RPMI8226 (cell line): Measurements from ENCODE around the gene SRF.

Source experiments
- DNase-seq: peaks from one replicate; pipeline ENCODE4 v3.0.0-alpha.2; 2015

SRF gene

DNA sequence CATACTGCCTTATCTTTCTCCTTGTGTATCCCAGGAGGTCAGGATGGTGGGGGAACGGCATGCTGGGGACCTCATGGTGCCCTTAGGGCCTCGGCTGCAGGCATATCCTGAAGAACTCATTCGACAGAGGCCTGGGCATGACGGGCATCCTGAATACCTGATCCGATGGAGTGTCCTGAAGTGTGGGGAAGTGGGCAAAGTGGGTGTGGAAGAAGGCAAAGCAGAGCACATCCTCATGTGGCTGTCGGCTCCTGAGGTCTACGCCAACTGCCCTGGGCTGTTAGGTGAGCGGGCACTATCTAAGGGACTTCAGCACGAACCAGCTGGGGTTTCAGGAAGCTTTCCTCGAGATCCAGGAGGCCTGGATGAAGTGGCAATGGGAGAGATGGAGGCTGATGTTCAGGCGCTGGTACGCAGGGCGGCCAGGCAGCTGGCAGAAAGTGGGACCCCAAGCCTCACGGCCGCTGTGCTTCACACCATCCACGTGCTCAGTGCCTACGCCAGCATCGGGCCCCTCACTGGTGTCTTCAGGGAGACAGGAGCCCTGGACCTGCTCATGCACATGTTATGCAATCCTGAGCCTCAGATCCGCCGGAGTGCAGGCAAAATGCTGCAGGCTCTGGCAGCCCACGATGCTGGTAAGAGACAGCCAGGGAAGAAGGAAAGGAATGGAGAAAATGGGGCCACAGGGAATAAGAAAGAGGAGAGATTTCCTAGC, 13.4 kb downstream of the SRF start:
- no peak for DNase-seq

DNA sequence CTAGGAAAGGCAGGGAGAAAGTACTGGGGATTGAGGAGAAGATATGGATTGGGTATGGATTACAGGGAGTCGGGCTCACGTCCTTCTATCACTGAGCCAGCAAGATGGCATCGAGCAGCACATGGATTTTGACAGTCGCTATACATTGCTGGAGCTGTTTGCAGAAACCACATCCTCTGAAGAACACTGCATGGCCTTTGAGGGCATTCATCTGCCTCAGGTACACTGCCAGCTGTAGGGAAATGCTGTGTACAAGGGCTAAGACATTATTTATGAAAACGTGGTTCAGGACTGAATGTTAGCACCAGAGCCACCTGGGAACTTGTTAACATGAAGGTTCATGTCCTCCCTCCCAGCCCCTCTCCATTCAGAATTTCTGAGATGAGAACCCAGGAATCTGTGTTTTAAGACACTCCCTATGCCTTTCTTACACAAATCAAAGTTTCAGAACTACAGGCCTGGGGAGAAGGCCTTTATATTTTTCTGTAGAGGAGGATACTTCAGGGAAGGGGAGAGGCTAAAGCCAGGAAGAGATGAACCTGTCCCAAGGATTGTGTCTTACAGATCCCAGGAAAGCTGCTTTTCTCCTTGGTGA, 14.4 kb downstream of the SRF start:
- DNase-seq = no peak

DNA sequence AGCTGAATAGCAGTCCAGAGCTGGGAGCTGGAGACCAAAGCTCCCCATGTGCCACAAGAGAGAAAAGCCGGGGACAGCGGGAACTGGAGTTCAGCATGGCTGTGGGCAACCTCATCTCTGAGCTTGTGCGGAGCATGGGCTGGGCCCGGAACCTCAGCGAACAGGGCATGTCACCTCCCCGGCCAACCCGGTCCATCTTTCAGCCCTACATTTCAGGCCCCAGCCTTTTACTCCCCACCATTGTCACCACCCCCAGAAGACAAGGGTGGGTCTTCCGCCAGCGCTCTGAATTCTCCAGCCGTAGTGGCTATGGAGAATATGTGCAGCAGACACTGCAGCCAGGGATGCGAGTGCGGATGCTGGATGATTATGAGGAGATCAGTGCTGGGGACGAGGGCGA, 14.9 kb downstream of the SRF start:
- no peak for DNase-seq

DNA sequence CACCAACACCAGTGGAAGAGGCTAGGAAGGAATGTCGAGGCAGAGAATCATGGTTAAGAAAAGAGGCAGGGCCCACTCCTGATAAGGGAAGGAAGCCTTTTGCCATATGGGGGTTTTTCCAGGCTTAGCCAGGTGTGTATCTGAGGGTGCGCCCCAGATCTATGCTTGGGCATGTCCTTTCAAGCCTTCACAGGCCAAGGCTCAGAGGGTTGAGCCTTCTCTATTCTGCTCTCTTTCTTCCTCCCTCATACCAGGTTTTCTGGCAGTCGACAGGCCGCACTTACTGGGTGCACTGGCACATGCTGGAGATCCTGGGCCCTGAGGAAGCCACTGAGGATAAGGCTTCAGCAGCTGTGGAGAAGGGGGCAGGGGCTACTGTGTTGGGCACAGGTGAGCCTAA, 15.6 kb downstream of the SRF start:
- DNase-seq = no peak

DNA sequence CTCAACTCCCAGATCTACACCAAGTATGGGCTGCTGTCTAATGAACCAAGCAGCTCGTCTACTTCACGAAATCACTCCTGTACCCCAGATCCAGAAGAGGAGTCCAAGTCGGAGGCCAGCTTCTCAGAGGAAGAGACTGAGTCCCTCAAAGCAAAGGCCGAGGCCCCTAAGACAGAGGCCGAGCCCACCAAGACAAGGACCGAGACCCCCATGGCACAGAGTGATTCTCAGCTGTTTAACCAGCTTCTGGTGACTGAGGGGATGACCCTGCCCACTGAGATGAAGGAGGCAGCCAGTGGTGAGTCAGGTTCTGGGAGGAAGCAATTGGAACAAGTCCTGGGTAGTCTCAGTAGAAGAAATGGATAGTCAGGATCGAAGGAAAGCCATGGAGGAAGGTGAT, 16.8 kb downstream of the SRF start:
- no peak for DNase-seq

DNA sequence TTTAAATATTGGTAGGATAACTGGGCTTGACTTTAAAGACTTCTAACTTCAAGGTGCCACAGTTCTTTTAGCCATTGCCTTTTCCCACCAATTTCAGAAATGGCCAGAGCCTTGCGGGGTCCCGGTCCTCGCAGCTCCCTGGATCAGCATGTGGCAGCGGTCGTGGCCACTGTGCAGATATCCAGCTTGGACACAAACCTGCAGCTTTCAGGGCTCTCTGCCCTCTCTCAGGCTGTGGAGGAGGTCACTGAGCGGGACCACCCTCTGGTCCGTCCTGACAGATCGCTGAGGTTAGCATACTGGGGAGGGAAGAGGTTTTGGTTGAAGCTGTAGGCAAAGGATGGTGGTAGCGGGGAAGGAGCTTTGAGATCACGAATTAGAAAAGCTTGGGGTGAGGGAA, 17.4 kb downstream of the SRF start:
- no peak for DNase-seq

DNA sequence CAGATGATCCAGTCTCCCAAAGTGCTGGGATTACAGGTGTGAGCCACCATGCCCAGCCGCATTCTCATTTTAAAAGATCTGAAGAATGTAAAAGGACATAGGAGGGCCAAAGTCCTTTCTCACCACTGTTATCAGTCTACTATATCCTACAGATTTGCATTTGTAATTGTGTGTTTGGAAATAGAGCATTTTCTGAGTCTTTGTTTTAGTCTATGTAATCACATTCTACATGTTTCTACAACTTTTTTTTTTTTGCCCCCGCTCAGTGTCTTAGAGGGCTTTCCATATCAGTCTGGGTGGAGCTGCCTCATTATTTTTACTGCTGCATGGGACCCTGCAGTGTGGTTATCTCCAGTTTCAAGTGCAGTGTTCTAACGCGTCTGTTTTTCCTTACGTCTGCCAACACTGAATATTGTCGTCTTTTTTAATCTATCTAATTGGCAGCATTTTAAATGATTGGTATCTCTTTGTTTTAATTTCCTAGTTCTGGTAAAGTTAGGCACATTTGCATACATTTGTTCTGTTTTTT, 18.8 kb downstream of the SRF start:
- no peak for DNase-seq

DNA sequence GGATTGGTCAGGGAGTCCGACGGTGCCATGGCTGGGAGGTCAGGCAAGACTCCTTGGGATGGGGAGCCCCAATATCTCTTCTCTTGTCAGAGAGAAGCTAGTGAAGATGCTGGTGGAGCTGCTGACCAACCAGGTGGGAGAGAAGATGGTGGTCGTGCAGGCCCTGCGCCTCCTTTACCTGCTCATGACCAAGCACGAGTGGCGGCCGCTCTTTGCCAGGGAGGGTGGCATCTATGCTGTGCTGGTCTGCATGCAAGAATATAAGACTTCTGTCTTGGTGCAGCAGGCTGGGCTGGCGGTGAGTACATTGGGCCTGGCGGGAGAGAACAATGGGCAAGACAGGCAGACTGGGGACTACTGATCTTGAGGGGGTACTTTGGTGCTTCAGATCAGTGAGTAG, 21.8 kb downstream of the SRF start:
- no peak for DNase-seq

DNA sequence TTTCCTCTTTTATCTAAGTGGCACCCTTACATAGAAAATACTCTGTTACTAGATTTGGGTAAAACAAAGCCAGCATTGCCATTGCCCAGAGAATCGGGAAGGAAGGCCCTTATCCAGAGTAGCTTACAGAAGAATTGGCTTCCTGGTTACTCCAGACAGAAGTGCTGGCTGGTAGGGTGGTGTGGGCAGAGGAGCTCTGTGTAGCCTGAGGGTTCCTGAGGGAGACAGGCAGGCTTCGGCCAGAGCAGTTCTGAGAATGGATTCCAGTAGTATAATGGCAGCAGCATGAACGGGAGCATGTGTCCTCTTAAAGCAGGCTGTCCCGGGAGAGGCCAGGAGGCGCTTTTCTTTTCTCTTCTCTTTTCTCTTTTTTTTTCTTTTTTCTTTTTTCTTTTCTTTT, 22.9 kb downstream of the SRF start:
- no peak for DNase-seq

DNA sequence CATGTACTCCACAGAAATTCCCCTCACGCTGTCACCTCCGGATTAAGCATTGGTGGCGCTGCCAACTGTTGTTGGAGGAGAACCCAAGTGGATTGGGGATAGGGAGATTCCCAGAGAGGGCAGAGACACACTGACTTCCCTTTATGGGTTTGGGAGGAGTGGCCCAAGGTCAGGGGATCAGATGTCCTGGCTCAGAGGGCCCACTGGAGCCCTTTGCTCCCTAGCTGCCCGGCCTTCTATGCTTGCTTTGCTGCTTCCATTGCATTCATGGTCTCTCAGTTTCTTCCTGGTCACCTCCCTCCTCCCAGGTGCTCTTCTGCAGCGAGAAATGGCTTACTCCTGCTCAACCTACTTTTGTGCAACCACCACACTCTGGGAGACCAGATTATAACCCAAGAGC, 25.3 kb downstream of the SRF start:
- DNase-seq = no peak

DNA sequence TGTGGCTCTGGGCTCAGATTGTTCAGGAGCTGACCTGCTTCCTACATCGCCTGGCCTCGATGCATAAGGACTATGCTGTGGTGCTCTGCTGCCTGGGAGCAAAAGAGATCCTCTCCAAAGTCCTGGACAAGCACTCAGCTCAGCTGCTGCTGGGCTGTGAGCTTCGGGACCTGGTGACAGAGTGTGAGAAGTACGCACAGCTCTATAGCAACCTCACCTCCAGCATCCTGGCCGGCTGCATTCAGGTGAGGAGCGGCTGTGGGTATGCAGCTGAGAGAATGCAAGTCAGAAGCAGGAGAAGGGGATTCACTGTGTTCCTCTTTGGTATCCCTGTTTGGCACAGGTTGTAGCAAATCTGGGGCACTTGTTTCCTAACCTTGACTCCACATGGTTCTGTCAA, 28.8 kb downstream of the SRF start:
- no peak for DNase-seq

DNA sequence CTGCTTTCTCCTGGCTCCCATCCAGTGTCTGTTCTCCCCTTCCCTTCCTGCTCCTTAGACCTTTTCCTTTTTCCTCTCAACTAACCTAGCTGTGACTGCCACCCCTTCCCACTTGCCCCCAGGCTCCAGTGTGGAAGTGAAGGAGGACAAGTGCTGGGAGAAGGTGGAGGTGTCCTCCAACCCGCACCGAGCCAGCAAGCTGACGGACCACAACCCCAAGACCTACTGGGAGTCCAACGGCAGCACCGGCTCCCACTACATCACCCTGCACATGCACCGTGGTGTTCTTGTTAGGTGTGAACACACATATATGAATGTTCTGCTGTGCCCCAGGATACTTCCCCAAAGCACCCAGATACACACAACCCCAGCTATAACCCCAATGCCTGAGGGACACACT, 29.5 kb downstream of the SRF start:
- no peak for DNase-seq

DNA sequence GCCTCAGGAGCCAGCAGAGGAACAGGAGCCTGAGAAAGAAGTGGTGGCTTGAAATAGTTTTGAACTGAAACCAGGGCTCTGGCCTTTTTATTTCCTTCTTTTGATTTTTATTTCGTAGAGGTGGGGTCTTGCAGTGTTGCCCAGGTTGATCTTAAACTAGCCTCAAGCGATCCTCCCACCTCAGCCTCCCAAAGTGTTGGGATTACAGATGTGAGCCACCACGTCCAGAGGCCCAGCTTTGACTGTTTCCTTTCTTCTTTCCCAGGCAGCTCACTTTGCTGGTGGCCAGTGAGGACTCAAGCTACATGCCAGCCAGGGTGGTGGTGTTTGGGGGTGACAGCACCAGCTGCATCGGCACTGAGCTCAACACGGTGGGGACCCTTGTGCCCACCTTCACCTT, 31.4 kb downstream of the SRF start:
- DNase-seq = no peak

DNA sequence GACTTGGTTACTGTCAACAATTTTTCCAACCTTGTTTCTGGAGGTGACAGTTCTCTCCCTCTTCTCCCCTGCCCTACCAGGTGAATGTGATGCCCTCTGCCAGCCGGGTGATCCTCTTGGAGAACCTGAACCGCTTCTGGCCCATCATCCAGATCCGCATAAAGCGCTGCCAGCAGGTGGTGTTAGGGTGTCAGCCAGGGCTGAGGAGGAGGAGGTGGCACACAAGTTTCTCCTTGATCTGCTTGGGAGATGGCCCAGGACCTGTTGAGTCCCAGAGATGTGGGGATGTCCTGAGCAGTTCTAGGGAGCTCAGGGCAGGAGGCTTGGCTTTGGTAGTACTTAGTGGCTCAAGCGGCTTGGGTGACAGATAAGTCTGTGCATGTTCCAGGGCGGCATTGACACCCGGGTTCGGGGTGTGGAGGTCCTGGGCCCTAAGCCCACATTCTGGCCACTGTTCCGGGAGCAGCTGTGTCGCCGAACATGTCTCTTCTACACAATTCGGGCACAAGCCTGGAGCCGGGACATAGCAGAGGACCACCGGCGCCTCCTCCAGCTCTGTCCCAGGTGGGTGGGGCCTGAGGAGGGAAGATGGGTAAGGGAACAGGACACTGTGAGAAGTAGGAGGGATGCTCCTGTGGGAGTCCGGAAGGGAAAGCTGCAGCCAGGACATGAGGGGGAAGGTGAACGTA, 32.1 kb downstream of the SRF start:
- no peak for DNase-seq

DNA sequence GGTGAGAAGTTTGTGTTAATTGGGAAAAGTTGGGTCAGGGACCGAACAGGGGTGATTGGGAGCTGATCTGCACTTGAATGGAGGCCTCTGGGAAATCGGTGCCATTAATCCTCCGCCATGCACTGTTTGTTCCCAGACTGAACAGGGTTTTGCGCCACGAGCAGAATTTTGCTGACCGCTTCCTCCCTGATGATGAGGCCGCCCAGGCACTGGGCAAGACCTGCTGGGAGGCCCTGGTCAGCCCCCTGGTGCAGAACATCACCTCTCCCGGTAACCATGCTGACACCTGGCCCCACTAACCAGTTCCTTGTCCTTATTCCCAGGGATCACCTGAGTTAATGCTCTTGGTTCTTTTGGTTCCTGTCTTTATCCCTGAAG, 32.6 kb downstream of the SRF start:
- no peak for DNase-seq

DNA sequence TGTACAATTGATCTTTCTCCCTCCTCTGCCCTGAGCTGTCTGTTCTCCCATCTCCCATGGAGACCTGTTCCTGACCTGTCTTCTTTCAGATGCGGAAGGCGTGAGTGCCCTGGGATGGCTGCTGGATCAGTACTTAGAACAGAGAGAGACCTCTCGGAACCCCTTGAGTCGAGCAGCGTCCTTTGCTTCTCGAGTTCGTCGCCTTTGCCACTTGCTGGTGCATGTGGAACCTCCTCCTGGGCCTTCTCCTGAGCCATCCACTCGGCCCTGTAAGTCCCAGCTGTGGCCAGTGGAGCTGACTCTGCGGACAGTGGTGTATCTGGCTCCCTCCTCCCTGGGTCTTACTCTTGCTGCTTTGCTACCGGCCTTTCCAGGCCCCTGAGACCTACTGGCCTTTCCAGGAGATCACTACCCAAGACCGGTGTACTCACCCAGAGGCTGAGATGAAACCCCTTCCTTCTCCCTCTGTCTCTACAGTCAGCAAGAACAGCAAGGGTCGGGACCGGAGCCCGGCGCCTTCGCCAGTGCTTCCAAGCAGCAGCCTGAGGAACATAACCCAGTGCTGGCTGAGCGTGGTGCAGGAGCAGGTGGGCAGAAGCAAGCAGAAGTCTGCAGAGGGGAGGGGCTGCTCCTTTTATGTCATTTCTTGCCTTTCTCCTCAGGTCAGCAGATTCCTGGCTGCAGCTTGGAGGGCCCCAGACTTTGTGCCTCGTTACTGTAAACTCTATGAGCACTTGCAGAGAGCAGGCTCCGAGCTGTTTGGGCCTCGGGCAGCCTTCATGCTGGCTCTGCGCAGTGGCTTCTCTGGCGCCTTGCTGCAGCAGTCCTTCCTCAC, 33.4 kb downstream of the SRF start:
- DNase-seq = no peak

DNA sequence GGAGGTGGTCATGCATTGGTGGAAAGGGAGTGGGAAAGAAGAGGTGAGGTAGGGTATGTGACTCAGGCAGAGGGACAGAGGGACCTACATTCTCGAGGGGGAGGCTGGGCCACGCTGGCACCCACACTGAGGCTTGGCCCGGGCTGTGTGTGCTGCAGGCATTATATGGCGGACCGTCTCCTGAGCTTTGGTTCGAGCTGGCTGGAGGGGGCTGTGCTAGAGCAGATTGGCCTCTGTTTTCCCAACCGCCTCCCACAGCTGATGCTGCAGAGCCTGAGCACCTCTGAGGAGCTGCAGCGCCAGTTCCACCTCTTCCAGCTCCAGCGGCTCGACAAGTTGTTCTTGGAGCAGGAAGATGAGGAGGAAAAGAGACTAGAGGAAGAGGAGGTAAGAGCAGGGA, 34.8 kb downstream of the SRF start:
- no peak for DNase-seq

DNA sequence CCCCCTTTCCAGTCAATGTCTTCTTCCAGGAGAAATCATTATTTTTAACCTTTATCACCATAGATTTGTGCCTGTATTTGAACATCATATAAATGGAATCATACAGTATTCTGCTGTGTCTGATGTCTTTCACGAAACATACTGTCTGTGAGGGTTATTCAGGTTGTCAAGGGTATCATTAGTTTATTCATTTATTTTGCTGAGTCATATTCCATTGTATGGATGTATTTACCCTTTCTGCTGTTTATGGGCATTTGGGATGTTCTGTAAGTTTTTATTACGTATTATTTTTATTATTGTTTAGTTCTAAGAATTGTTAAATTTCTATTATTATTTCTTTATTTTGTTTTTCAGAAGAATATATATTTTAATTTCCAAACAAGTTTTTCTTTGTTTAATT, 36.2 kb downstream of the SRF start:
- no peak for DNase-seq

DNA sequence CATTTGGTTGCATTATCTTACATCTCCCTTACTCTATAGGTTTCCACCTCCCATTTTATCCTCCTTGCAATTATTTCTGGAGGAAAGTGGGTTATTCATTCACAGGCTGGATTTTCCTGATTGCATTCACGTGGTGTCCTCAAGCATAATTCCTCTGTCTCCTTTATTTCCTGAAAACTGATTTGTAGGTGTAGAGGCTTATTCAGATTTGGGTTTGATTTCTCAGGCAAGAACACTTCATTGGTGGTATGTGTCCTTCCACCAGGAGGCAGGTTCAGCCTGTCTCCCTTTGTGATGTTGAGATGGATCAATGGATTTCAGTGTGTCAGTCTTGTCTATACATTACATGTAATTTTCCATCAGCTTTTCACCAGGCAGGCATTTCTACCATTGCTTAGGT, 40.9 kb downstream of the SRF start:
- no peak for DNase-seq

DNA sequence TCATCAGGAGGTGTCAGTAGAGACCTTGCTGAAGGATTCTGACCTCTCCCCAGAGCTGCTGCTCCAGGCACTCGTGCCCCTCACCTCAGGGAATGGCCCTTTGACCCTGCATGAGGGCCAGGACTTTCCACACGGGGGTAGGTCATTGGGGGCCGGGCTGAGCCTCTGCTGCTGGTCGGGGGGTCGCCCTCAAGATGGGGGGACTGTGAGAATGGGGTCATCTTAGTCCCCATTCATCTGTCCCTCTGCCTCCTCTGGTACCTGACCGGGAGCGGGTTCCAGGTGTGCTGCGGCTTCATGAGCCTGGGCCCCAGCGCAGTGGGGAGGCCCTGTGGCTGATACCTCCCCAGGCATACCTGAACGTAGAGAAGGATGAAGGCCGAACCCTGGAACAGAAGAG, 42.4 kb downstream of the SRF start:
- DNase-seq = no peak

DNA sequence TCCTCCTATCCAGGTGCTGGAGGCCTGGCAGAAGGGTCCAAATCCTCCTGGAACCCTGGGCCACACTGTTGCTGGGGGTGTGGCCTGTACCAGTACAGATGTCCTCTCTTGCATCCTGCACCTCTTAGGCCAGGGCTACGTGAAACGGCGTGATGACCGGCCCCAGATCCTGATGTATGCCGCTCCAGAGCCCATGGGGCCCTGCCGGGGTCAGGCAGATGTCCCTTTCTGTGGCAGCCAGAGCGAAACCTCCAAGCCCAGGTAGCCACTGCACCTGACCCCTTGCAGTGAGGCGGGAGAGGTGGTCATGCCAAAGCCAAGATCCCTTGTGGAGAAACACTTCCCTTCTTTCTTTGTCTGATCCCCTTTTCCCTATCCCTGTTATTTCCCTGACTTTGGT, 44.0 kb downstream of the SRF start:
- DNase-seq = no peak

DNA sequence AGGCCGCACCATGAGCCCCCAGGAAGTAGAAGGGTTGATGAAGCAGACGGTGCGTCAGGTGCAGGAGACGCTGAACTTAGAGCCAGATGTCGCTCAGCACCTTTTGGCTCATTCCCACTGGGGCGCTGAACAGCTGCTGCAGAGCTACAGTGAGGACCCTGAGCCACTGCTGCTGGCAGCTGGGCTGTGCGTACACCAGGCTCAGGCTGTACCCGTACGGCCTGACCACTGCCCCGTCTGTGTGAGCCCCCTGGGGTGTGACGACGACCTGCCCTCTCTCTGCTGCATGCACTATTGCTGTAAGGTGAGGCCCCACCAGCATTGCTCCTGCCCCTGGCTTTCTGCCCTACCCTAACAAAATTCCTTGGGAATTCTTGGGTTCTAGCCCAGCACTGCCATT, 45.1 kb downstream of the SRF start:
- DNase-seq = no peak

DNA sequence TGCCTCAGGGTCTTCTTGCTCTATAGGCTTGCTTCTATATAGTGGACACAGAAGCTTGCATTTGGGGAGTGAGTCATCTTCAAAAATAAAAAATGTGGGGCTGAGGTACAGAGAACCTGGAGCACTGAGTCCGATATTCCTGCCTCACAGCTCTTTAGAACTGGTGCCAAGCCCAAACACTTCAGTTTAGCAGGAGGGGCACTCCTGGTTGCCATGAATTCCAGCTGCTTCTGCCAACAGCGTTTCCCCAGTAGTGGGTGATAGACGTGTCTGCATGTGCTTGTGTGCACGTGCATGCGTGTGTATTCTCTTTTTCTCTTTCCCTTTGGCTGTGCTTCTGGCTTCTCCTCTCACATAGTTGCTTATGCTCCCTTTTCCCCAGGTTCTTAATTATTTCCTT, 46.3 kb downstream of the SRF start:
- no peak for DNase-seq

DNA sequence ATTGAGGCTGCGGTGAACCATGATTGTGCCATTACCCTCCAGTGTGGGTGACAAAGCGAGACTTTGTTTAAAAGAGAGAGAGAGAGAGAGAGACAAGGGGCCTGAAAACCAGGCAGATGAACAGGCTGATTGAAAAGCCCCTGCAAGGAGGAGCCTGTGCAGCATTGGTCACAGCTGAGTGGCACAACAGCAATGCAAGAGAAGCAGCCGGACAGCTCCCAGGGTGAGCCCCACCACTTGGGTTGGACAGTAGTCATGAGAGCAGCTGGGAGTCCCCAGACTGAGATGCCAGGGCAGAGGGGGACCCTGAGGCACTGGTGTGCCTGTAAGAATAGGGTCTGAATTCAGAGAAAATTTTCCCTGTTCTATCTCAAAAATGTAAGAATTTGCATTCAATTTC, 48.0 kb downstream of the SRF start:
- DNase-seq = no peak
